B cell (primary cell): ENCODE measurements around the gene PROSER1. TPM values are rescaled to one million over a fixed set of nuclear protein-coding genes. Genes with fewer than 3 reads are reported as not detected.

ENCODE experiments used
- ATAC-seq: fragments of 200-7000 bp; cut with Tn5 transposase; one replicate; pipeline ENCODE4 v1.10.0; 2021; ENCODE audit warnings: low read depth, mild to moderate bottlenecking, moderate number of reproducible peaks, moderate library complexity
- CTCF ChIA-PET: fragments of 350-600 bp; sonication (Branson Sonifier 250); formaldehyde crosslinking; loops from one replicate; lab custom pipeline; 2021; ENCODE audit warnings: antibody characterized with exemption, inconsistent platforms; lab: Charles Lee
- POLR2A ChIA-PET: fragments of 350-600 bp; sonication (Branson Sonifier 250); formaldehyde crosslinking; loops from one replicate; lab custom pipeline; 2021; ENCODE audit warnings: antibody characterized with exemption; lab: Charles Lee
- DNase-seq: peaks from one replicate; pipeline ENCODE4 v3.0.0; 2013
- H2AFZ ChIP-seq: 2 replicates; pipeline ENCODE4 v1.6.1; 2012; ENCODE audit warnings: mild to moderate bottlenecking, low read depth, low read length; ENCODE audit not compliant: insufficient read depth, poor library complexity, severe bottlenecking
- H3K27ac ChIP-seq, 2 donors: 1 replicate in 1 of 2; 2 replicates in 1 of 2; pipeline ENCODE4 v1.5.1; 2012 to 2013; ENCODE audit warnings: low read length in 2 of 2, mild to moderate bottlenecking in 2 of 2, moderate library complexity in 1 of 2
- H3K27me3 ChIP-seq, 4 experiments: fragments of 200-600 bp in 1 of 4; sonication (generic) in 1 of 4; replicated peaks in 1 of 4; 1 replicate in 2 of 4; 2 replicates in 2 of 4; pipeline versions ENCODE4 v1.6.1 to v1.7.0; 2013 to 2016; ENCODE audit warnings: low read length in 3 of 4, mild to moderate bottlenecking in 2 of 4, mixed read lengths in 1 of 4, moderate library complexity in 1 of 4; ENCODE audit not compliant: insufficient read depth in 4 of 4, control insufficient read depth in 3 of 4; ENCODE audit errors: control extremely low read depth in 1 of 4
- H3K36me3 ChIP-seq, 2 experiments: replicated peaks in 1 of 2; 1 replicate in 1 of 2; 2 replicates in 1 of 2; pipeline versions ENCODE4 v1.6.1 to v1.7.1; 2013; ENCODE audit warnings: low read length in 1 of 2; ENCODE audit not compliant: insufficient read depth in 2 of 2, control insufficient read depth in 1 of 2; ENCODE audit errors: control extremely low read depth in 1 of 2, extremely low read depth in 1 of 2
- H3K4me1 ChIP-seq, 2 donors: fragments of 200-600 bp in 1 of 2; sonication (generic) in 1 of 2; 1 replicate in 1 of 2; 2 replicates in 1 of 2; pipeline versions ENCODE4 v1.5.1 to v1.6.1; 2013 to 2017; ENCODE audit warnings: low read length in 2 of 2; ENCODE audit not compliant: control insufficient read depth in 2 of 2, insufficient read depth in 2 of 2
- H3K4me2 ChIP-seq: replicated peaks from 2 replicates; pipeline ENCODE3; 2012; ENCODE audit warnings: mild to moderate bottlenecking, low read depth, low read length; ENCODE audit not compliant: poor library complexity, severe bottlenecking
- H3K4me3 ChIP-seq, 5 experiments: fragments of 200-600 bp in 1 of 5; sonication (generic) in 1 of 5; 1 replicate in 3 of 5; 2 replicates in 2 of 5; pipeline versions ENCODE4 v1.5.1 to v1.7.0; 2011 to 2016; ENCODE audit warnings: low read length in 4 of 5, mild to moderate bottlenecking in 4 of 5, low read depth in 2 of 5, control low read depth in 1 of 5, moderate library complexity in 1 of 5; ENCODE audit not compliant: insufficient read depth in 1 of 5; ENCODE audit errors: control extremely low read depth in 1 of 5, extremely low read depth in 1 of 5
- H3K79me2 ChIP-seq: fragments of 200-600 bp; sonication (generic); one replicate; pipeline ENCODE4 v1.6.0; 2016; ENCODE audit warnings: low read length; ENCODE audit not compliant: control insufficient read depth, insufficient read depth
- H3K9ac ChIP-seq: fragments of 200-600 bp; sonication (generic); 2 replicates; pipeline ENCODE4 v1.6.1; 2017; ENCODE audit warnings: mild to moderate bottlenecking, low read length, moderate library complexity
- H3K9me3 ChIP-seq, 3 donors: one replicate each; pipeline versions ENCODE4 v1.6.1 to v1.7.1; 2013; ENCODE audit warnings: low read length in 2 of 3; ENCODE audit not compliant: control insufficient read depth in 2 of 3, insufficient read depth in 1 of 3; ENCODE audit errors: control extremely low read depth in 1 of 3
- H4K20me1 ChIP-seq: 2 replicates; pipeline ENCODE4 v1.6.0; 2012; ENCODE audit warnings: mild to moderate bottlenecking, low read length; ENCODE audit not compliant: insufficient read depth, control insufficient read depth, poor library complexity, severe bottlenecking
- H3K27ac Mint-ChIP-seq: one replicate; pipeline ENCODE4 v1.8.0; 2021; ENCODE audit warnings: mixed read lengths
- H3K27me3 Mint-ChIP-seq: one replicate; pipeline ENCODE4 v1.8.0; 2021; ENCODE audit warnings: mixed read lengths
- H3K4me1 Mint-ChIP-seq: one replicate; pipeline ENCODE4 v1.8.0; 2021; ENCODE audit warnings: mixed read lengths
- H3K4me3 Mint-ChIP-seq: one replicate; pipeline ENCODE4 v1.8.0; 2021; ENCODE audit warnings: mixed read lengths
- H3K9me3 Mint-ChIP-seq: one replicate; pipeline ENCODE4 v1.8.0; 2022; ENCODE audit warnings: mixed read lengths; ENCODE audit not compliant: insufficient read depth
- EZH2 ChIP-seq: IDR thresholded peaks from 2 replicates; pipeline ENCODE4 v1.6.1; 2012; ENCODE audit warnings: borderline replicate concordance, low read depth, mild to moderate bottlenecking, moderate library complexity, low read length; ENCODE audit not compliant: insufficient read depth, poor library complexity, severe bottlenecking
- WGBS: methylation state at CpG from one replicate; pipeline ENCODE4 v1.1.5; 2013; ENCODE audit warnings: missing lambda C conversion rate; ENCODE audit not compliant: insufficient coverage; 5-methylcytosine and 5-hydroxymethylcytosine counted together
- intact Hi-C: fragments of 100-400 bp; cut with micrococcal nuclease; formaldehyde crosslinking; loops from one replicate; pipeline ENCODE4 v1.10.0; 2022
- polyA plus RNA-seq: library from polyadenylated mRNA; depleted of rRNA; stranded (reverse); fragments of >200 nt; gene quantifications from 2 replicates; pipeline ENCODE4 v1.2.3, GENCODE V29; 2012
- total RNA-seq, 2 donors: library from RNA; stranded (reverse); fragments of 120-200 nt in 1 of 2; gene quantifications; 1 replicate in 1 of 2; 2 replicates in 1 of 2; pipeline versions ENCODE4 v1.2.3 to v1.2.4, GENCODE V29; 2013 to 2022
- TF ChIP-seq, protein P1 (sequence below): fragments of 200-600 bp; IDR thresholded peaks from one replicate; pipeline ENCODE4 v1.8.0; 2022; ENCODE audit warnings: antibody characterized with exemption, mild to moderate bottlenecking

The PROSER1 gene
- total and polyA plus RNA-seq, 2 donors (not counting 1 experiment from before 2014, with no cell fraction given), result 18.1 to 63.5 TPM

DNA sequence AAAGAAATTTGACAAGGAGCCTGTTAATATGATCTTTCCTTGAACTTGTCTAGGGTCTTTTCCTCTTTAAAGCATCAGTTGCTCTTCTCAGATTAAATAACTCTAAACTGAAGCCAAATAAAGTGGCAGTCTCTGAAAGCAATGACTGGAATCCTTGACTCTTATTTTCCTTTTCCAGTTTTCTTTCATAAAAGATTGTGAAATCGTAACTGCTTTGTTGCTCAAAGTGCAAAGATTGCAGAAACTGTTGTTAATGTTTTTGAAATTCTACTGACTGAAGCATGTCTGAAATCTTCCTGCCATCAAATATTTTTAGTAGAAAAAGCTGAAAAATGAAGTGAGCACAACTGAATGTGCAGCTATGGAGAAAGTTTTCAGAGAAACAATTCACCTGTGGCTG is 2.3 kb upstream of the PROSER1 start:
- peaks cover 8% of the 10 kb centered on the region for H4K20me1 ChIP-seq
- Mint-ChIP-seq H3K27me3 (no peaks in the 10 kb centered on the region), H3K4me3 (no peak overlapping the region), H3K9me3 (no peaks in the 10 kb centered on the region), H3K27ac (no peak overlapping the region), H3K4me1 (peaks cover 41% of the 10 kb centered on the region)
- WGBS, result no CpG with 5 or more reads among the region's 1 CpG
- no peaks in the 10 kb centered on the region for H3K9me3 ChIP-seq
- peaks cover 36% of the 10 kb centered on the region for H3K79me2 ChIP-seq
- H3K36me3 ChIP-seq, result peaks cover 0 to 9% of the 10 kb centered on the region in 2 experiments
- ChIA-PET CTCF (interaction anchor here (0.9 to 1.5 kb wide), 2 partner anchors 10 to 22 kb away, joined by 3 read pairs; no protein-coding TSS in a partner anchor), POLR2A (no interaction called here)
- no peak overlapping the region for H3K27ac ChIP-seq
- no peak overlapping the region for H3K9ac ChIP-seq
- TF ChIP-seq EZH2, result no peak
- TF ChIP-seq, protein P1, sequence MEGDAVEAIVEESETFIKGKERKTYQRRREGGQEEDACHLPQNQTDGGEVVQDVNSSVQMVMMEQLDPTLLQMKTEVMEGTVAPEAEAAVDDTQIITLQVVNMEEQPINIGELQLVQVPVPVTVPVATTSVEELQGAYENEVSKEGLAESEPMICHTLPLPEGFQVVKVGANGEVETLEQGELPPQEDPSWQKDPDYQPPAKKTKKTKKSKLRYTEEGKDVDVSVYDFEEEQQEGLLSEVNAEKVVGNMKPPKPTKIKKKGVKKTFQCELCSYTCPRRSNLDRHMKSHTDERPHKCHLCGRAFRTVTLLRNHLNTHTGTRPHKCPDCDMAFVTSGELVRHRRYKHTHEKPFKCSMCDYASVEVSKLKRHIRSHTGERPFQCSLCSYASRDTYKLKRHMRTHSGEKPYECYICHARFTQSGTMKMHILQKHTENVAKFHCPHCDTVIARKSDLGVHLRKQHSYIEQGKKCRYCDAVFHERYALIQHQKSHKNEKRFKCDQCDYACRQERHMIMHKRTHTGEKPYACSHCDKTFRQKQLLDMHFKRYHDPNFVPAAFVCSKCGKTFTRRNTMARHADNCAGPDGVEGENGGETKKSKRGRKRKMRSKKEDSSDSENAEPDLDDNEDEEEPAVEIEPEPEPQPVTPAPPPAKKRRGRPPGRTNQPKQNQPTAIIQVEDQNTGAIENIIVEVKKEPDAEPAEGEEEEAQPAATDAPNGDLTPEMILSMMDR, result no peak
- no peaks in the 10 kb centered on the region for H3K27me3 ChIP-seq
- no peak for ATAC-seq
- intact Hi-C loops, result no loop called here
- H3K4me2 ChIP-seq, result no peak overlapping the region
- no peak for DNase-seq
- H2AFZ ChIP-seq, result no peak overlapping the region
- no peak overlapping the region for H3K4me3 ChIP-seq
- H3K4me1 ChIP-seq, result peaks cover 26 to 29% of the 10 kb centered on the region in 2 donors

DNA sequence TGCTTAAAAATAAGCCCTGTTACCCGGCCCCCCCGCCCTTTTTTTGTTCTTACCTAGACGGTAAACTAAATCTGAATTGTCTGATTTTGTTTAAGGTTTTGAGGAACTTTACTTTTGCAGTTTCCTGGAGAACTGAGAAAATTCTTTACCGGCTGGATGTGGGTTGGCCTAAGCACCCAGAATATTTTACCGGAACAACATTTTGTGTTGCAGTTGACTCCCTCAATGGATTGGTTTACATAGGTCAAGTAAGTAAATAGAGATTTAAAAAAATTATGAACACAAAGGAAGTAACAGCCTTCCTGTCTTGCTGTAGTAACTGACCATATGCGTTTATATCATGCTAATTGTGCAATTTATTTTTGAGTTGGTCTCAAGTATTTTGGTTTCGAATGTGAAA is 1.2 kb upstream of the PROSER1 start:
- Histone ChIP-seq H2AFZ (peak overlapping the region; percentile 95), H3K9me3 (no peaks in the 10 kb centered on the region), H3K4me3 (peak overlapping the region; percentile 67 to 99 (median 90)), H3K4me1 (peaks cover 30 to 35% of the 10 kb centered on the region in 2 donors), H3K4me2 (peak overlapping the region; percentile 87), H3K27me3 (no peaks in the 10 kb centered on the region), H3K79me2 (peaks cover 47% of the 10 kb centered on the region), H3K36me3 (peaks cover 0 to 7% of the 10 kb centered on the region in 2 experiments), H4K20me1 (peaks cover 19% of the 10 kb centered on the region), H3K27ac (peak overlapping the region; percentile 81 to 95), H3K9ac (peak overlapping the region; percentile 89)
- Mint-ChIP-seq H3K9me3 (no peaks in the 10 kb centered on the region), H3K4me1 (peaks cover 52% of the 10 kb centered on the region), H3K27ac (peak overlapping the region; percentile 100), H3K4me3 (peak overlapping the region; percentile 92), H3K27me3 (no peaks in the 10 kb centered on the region)
- WGBS, result 0% methylated on average over 1 of the region's 7 CpGs
- intact Hi-C loops, result loop anchor here (10.0 kb wide), 2 partner anchors 1546 to 1736 kb away; partner anchors contain the start of gene MRPS31
- ATAC-seq, result no peak
- ChIA-PET POLR2A (no interaction called here), CTCF (no interaction called here)
- TF ChIP-seq, protein P1, result no peak
- no peak for TF ChIP-seq EZH2
- no peak for DNase-seq
